H1 (cell line): ENCODE measurements around the gene TMEM229B. TPM values are rescaled to one million over a fixed set of nuclear protein-coding genes. Genes with fewer than 3 reads are reported as not detected.

Experiments used
- CBX8 ChIP-seq: fragments of 300-800, 300-1000 bp; sonication (generic); IDR thresholded peaks from 2 replicates; pipeline ENCODE4 v1.7.1; 2016; ENCODE audit warnings: low read depth, low read length, borderline replicate concordance
- CEBPB ChIP-seq: IDR thresholded peaks from 2 replicates; pipeline ENCODE4 v1.6.1; 2012; ENCODE audit warnings: low read depth, low read length
- CHD7 ChIP-seq: fragments of 300-600 bp; sonication (generic); IDR thresholded peaks from 2 replicates; pipeline ENCODE4 v1.7.1; 2012; ENCODE audit warnings: low read length, moderate library complexity, mild to moderate bottlenecking, inconsistent platforms; ENCODE audit not compliant: insufficient replicate concordance
- CTCF ChIP-seq, 3 experiments: IDR thresholded peaks; 1 replicate in 2 of 3; 2 replicates in 1 of 3; pipeline versions ENCODE4 v1.5.1 to v1.6.1; 2011; ENCODE audit warnings: low read length in 3 of 3, mild to moderate bottlenecking in 3 of 3, inconsistent platforms in 2 of 3, low read depth in 1 of 3, moderate library complexity in 1 of 3; ENCODE audit not compliant: insufficient read depth in 1 of 3; ENCODE audit errors: control extremely low read depth in 1 of 3
- E2F6 ChIP-seq: IDR thresholded peaks from 2 replicates; pipeline ENCODE4 v1.6.1; 2012; ENCODE audit warnings: inconsistent platforms
- TEAD4 ChIP-seq: IDR thresholded peaks from 2 replicates; pipeline ENCODE4 v1.6.1; 2012; ENCODE audit warnings: low read depth, low read length, inconsistent platforms, mixed read lengths
- polyA plus RNA-seq, 7 experiments: library from polyadenylated mRNA; depleted of rRNA in 3 of 7; stranded (reverse) in 5 of 7; unstranded in 2 of 7; fragments of >200 nt in 5 of 7; fragments of 200-250 nt in 2 of 7; gene quantifications; 1 replicate in 5 of 7; 2 replicates in 1 of 7; 4 replicates in 1 of 7; pipeline versions ENCODE4 v1.2.1 to v1.2.3, GENCODE V29; 2011 to 2013; ENCODE audit warnings: missing spikeins in 2 of 7, mixed read lengths in 2 of 7
- total RNA-seq: library from RNA; stranded (reverse); fragmentation: NEBNext Ultra II Directional; extraction: Animal tissue kit (Norgen Biotek cat#: 25700); gene quantifications from 2 replicates; pipeline ENCODE4 v1.2.1, GENCODE V29; 2021

The TMEM229B gene
- total and polyA plus RNA-seq, 2 of the 8 experiments (the other 6 are each of a cell fraction or from before 2014, with no cell fraction given), result 0.73 to 0.85 TPM

GRCh38 chr14:67532998-67533753 is 44.7 kb upstream of the TMEM229B start, which contains the start of gene PLEKHH1 (continued):
- TF ChIP-seq CHD7, result no peak
- TF ChIP-seq E2F6, result no peak
- no peak for TF ChIP-seq CEBPB
- no peak for TF ChIP-seq CBX8
- peak in 1 of 3 experiments; percentile 3; a peak in 1 of 4 replicates for TF ChIP-seq CTCF (IDR thresholded peaks at IDR 0.05; ENCODE audit: control extremely low read depth in 1 of 3, insufficient read depth in 1 of 3, low read depth in 1 of 3, low read length in 3 of 3)
- TF ChIP-seq TEAD4, result no peak
